ENCODE results near the gene CAMP.

CAMP gene

DNA sequence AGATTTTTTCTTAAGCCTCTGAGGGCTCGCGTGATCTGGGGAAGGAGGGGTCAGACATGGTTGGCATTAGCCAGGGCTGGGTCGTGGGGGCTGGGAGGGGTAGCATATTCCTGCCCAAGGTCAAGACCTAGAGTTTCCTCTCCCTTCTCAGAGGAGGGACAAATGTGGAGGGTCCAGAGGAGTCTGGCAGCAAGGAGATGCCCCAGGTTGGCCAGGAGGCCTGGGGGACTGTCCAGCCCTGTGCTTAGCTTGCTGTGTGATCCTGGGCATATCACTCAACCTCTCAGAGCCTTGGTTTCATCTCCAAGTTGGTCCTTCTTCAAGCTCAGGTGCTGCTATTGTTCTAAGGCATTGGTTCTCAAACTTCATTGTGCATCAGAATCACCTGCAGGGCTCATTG, 9.1 kb upstream of the CAMP start:
- DNase-seq (ENCODE audit: low read depth in 2 of 2), result no peak

- no peak for DNase-seq (ENCODE audit: low read depth in 2 of 2)
Measured at GRCh38 chr3:48215019-48215418, 8.3 kb upstream of the CAMP start.

- no peak for DNase-seq (ENCODE audit: low read depth in 2 of 2)
Measured at GRCh38 chr3:48215466-48215865, 7.8 kb upstream of the CAMP start.

- no peak for DNase-seq (ENCODE audit: low read depth in 2 of 2)
Measured at GRCh38 chr3:48215876-48216275, 7.4 kb upstream of the CAMP start.

- no peak for DNase-seq (ENCODE audit: low read depth in 2 of 2)
Measured at GRCh38 chr3:48217449-48217848, 5.8 kb upstream of the CAMP start.

GRCh38 chr3:48218537-48218936, 4.8 kb upstream of the CAMP start:
- DNase-seq (ENCODE audit: low read depth in 2 of 2), result no peak

DNA sequence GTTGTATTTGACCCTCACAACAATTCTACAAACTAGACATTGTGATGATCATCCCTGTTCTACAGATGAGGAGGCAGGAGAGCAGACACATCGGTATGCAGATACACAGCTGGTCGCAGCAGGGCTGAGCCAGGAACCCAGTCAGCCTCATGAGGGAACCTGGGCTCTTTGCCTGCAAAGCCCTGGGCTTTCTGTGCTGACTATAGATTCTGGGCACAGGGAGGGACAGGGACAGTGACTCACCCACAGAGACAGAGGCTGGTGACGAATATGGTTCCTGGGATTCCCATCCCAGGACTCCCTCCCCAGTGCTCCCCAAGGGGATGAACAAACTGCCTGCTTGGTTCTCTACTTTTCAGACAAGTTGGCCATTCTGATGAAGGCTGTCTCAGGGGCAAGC, 3.8 kb upstream of the CAMP start:
- no peak for DNase-seq (ENCODE audit: low read depth in 2 of 2)

DNA sequence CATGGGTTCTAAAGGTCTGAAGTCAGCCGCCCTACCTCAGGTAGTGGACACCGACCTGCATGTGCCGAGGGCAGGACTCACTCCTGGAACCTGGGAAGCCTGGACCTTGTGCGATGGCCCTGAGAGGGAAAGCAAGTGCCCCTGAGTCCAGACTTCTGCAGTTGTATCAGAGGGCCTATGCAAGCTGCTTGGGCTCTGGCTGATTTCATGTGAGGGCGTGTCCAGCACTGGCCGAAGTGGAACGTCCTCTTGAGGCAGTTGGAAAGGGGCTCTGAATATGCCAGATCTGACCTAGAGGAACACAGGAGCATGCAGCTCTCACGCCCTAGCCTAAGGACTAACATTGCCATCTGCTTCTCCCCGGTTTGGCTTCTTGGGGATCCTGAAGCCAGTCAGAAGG, 2.5 kb upstream of the CAMP start:
- DNase-seq (ENCODE audit: low read depth in 2 of 2), result no peak

- no peak for DNase-seq (ENCODE audit: low read depth in 2 of 2)
Measured at GRCh38 chr3:48225587-48225986, 2.3 kb downstream of the CAMP start.

DNA sequence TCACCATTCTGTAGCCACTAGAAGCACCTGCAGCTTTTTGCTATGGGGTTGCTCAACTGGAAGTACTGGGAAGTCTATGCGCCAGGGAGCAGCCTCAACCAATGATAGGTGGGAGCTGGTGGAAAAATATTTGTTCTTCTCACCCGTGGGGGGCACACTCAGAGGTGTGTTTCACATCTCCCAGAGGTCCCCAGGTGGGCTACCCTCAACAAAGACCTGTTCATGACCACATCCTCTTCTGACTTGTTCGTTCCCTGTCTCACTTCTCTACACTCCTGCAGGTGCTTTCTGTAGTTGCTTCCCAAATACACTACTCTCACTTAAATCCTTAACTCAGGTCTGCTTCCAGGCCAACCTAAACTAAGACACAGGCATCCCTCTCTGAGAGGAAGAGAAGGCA, 3.6 kb downstream of the CAMP start:
- DNase-seq (ENCODE audit: low read depth in 2 of 2), result no peak

GRCh38 chr3:48232232-48232631, 8.9 kb downstream of the CAMP start:
- no peak for DNase-seq (ENCODE audit: low read depth in 2 of 2)

DNA sequence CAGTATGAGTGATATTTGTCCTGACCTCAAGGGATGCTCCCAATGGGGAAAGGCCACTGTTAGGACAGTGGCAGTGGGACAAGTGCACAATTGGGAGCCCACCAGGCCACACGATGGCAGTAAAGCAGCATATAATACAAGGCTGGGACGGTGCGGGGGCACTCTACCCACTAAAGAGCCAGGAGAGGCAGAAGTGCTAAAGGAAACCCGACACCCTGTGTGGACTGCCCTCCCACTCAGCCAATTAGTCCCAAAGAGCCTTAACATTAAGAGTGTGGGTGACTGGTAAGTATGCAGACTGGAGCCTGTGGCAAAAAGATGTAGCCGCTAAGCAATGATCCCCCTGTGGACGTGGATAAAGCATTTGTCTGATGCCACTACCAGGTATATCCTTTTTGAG, 9.4 kb downstream of the CAMP start:
- peak; percentile 21 to 24 for DNase-seq (ENCODE audit: low read depth in 2 of 2)

- DNase-seq (ENCODE audit: low read depth in 2 of 2), result no peak
Measured at GRCh38 chr3:48233542-48233941, 10.2 kb downstream of the CAMP start.

DNA sequence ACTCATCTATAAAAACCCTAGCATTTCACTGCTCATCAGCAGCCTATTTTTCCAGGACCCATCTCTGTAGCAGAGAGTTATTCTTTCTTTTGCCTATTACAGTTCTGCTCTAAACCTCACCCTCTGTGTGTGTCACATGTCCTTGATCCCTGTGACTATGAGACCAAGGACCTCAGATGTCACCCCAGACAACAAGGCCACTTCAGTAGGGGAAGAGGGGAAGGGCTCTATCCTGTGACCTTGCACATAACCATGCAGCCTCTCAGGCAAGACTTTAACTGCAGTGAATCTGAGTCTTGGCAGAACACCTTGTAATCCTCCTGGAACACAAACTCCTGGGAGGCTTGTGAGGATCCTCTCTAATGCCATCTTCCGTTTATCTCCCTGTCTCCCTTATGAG, 13.2 kb downstream of the CAMP start:
- DNase-seq (ENCODE audit: low read depth in 2 of 2), result no peak

- DNase-seq (ENCODE audit: low read depth in 2 of 2), result no peak
Measured at GRCh38 chr3:48238531-48239085, 15.3 kb downstream of the CAMP start.

DNA sequence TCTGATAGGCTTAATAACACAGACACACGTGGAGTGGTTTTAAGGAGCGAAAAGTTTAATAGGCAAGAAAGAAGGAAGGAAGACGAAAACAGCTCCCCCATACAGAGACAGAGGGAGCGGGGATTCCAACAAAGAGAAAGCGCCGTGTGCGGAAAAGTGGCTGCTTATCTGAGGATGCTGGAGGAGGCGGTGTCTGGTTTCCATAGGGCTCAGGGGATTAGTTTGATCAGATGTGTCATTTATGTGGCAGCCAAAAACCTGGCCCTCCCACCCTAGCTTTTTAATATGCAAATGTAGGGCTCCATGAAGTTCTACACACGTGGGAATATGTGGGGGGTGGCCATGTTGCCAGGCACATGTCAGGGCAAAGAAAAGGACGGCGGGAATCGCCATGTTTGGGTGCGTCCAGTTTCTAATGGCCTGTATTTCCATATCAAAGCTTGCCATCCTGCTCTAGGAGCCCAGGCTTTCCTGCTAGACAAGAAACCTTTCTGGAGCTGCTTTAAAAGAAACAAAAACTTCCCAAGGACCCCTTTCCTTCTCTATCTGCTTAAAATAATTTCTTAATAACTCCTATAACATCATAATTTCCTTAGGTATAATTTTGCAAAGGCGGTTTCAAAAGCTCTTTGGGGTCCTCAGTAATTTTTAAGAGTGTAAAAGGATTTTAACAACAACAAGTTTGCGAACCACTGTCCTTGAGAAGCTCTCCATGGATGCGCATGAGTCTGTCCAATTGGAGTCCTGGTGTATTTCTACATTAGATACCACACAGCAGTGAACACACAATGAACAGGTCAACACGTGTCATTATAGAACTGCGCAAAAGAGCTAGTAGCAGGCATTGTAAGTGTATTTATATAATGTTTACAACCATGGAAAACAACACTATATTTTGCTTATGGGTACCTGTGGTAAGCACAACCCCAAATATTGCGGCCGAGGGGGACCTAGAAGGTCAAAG, 17.0 kb downstream of the CAMP start:
- DNase-seq (ENCODE audit: low read depth in 2 of 2), result no peak

- DNase-seq (ENCODE audit: low read depth in 2 of 2), result no peak
Measured at GRCh38 chr3:48241796-48242455, 18.6 kb downstream of the CAMP start.

GRCh38 chr3:48243886-48244285, 20.6 kb downstream of the CAMP start:
- DNase-seq (ENCODE audit: low read depth in 2 of 2), result no peak

DNA sequence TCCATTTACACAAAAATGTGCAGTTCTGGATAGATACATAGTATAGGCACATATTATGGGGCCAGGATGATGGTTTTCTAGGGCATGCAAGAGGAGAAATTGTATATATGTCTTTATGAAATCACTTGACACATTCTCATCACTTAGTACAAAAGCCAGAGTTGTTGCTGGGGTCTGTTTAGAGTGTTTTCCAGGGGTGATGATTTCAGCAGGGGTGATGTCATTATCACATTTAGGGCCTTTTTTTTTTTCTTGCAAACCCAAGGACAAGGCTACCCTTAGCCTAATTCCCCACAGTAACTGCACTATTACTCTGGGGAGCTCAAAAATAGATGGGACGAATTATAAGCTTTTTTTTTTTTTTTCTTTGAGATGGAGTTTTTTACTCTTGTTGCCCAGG, 21.2 kb downstream of the CAMP start:
- DNase-seq (ENCODE audit: low read depth in 2 of 2), result no peak

GRCh38 chr3:48245136-48245535, 21.8 kb downstream of the CAMP start:
- no peak for DNase-seq (ENCODE audit: low read depth in 2 of 2)

- no peak for DNase-seq (ENCODE audit: low read depth in 2 of 2)
Measured at GRCh38 chr3:48247401-48247811, 24.1 kb downstream of the CAMP start.

- no peak for DNase-seq (ENCODE audit: low read depth in 2 of 2)
Measured at GRCh38 chr3:48248095-48248850, 25.0 kb downstream of the CAMP start.

Measured in stimulated activated CD8-positive, alpha-beta memory T cell treated with anti-CD3 and anti-CD28 coated beads, Interleukin-7, amount 100 ng/mL, for 1 hour (primary cell).